ENCODE results near the gene IRAG1. TPM values are rescaled to one million over a fixed set of nuclear protein-coding genes. Genes with fewer than 3 reads are reported as not detected.

Gene IRAG1
- total and polyA plus RNA-seq, 2 of the 13 experiments (the other 11 are each of a cell fraction or from before 2014, with no cell fraction given): 0.13 to 0.20 TPM

GRCh38 chr11:10715571-10715970, 22.0 kb upstream of the IRAG1 start:
- WGBS (ENCODE audit: low lambda C conversion rate): 15% methylated on average over 4 of the region's 4 CpGs
- H2AFZ ChIP-seq (ENCODE audit: low read length): no peak overlapping the region
- CTCF ChIA-PET (ENCODE audit: low intra/inter-chr PET ratio, low total read pairs): no interaction called here
- H3K79me2 ChIP-seq (ENCODE audit: insufficient read depth, low read length): no peaks in the 10 kb centered on the region
- no peaks in the 10 kb centered on the region for H3K9me3 ChIP-seq (ENCODE audit: low read length)
- POLR2A ChIA-PET: no interaction called here
- no peaks in the 10 kb centered on the region for H3K4me1 ChIP-seq (ENCODE audit: insufficient read depth, low read length)
- FAIRE-seq: no peak
- in situ Hi-C loops (cut with HindIII; ENCODE audit: extremely low pct_ligation_motif_present, low pct_unique_long_range_greater_than_20kb) (no loop called here), intact Hi-C loops (cut with micrococcal nuclease; ENCODE audit: unreplicated experiment) (no loop called here)
- no TSS peak for BruUV-seq (replicated peaks)
- DNase-seq (ENCODE audit: low spot score): no peak
- H4K20me1 ChIP-seq (ENCODE audit: insufficient read depth, low read length): no peaks in the 10 kb centered on the region
- no peak overlapping the region for H3K4me3 ChIP-seq (replicated peaks in 1 of 3; ENCODE audit: insufficient read depth in 1 of 3, low read depth in 2 of 3, low read length in 3 of 3)
- H3K27ac ChIP-seq (ENCODE audit: extremely low read length, insufficient read depth, low read length): no peak overlapping the region
- H3K36me3 ChIP-seq (replicated peaks in 1 of 2; ENCODE audit: control insufficient read depth in 1 of 2, insufficient read depth in 2 of 2, low read length in 2 of 2): no peaks in the 10 kb centered on the region
- H3K27me3 ChIP-seq (ENCODE audit: control insufficient read depth in 1 of 2, insufficient read depth in 2 of 2, low read length in 2 of 2): peaks cover 0 to 12% of the 10 kb centered on the region in 2 experiments; a peak in 1 of 5 replicates
- H3K9ac ChIP-seq (ENCODE audit: insufficient read depth, low read depth, low read length): no peak overlapping the region
- ATAC-seq: no peak
- no peak overlapping the region for H3K4me2 ChIP-seq (ENCODE audit: low read depth, low read length)
- TF ChIP-seq ZBTB33 (CRISPR knock-in tag; IDR thresholded peaks at IDR 0.05) (no peak), CBX1 (IDR thresholded peaks at IDR 0.05; ENCODE audit: low read depth) (no peak), ZFP91 (CRISPR knock-in tag; IDR thresholded peaks at IDR 0.05; ENCODE audit: borderline replicate concordance) (no peak), RARG (CRISPR knock-in tag; IDR thresholded peaks at IDR 0.05; ENCODE audit: low read depth) (no peak), ZNF691 (CRISPR knock-in tag; IDR thresholded peaks at IDR 0.05; ENCODE audit: borderline replicate concordance, low read depth) (no peak), RFXANK (CRISPR knock-in tag; IDR thresholded peaks at IDR 0.05) (no peak), AGO2 (optimal IDR thresholded peaks at IDR 0.05; ENCODE audit: low read depth, low read length) (no peak), XRCC5 (optimal IDR thresholded peaks at IDR 0.05; ENCODE audit: low read length) (no peak), HMGXB4 (CRISPR knock-in tag; IDR thresholded peaks at IDR 0.05; ENCODE audit: borderline replicate concordance in 1 of 2, low read depth in 1 of 2) (no peak), SOX13 (IDR thresholded peaks at IDR 0.05) (no peak), SOX13 (CRISPR knock-in tag; conservative IDR thresholded peaks at IDR 0.05 in 1 of 2, IDR thresholded peaks at IDR 0.05 in 1 of 2) (no peak), HMGA1 (CRISPR knock-in tag; conservative IDR thresholded peaks at IDR 0.05) (no peak), DMTF1 (CRISPR knock-in tag; IDR thresholded peaks at IDR 0.05) (no peak), ZNF414 (CRISPR knock-in tag; IDR thresholded peaks at IDR 0.05) (no peak), SP2 (CRISPR knock-in tag; IDR thresholded peaks at IDR 0.05) (no peak)
